ENCODE measurements around the gene ZNF586.

DNA sequence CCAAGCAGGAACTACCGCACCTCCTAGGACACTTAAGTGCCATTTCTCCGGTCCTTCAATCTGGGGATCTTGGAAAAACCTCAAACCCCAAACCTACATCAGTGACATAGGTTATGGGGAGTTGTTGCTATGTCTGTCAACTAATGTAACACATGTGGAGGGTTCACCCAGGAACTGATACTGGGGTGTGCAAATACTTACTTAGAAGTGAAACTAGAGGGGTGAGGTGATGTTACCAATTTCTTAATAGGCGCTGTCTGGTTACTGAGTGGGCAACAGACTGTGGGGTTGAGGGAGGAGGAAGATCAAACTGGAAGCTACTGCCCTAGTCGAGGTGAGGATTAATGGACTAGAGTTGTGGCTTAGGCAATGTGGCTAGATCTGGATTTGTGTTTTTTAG lies 1.9 kb downstream of the ZNF586 start:
- TF ChIP-seq, protein P1, sequence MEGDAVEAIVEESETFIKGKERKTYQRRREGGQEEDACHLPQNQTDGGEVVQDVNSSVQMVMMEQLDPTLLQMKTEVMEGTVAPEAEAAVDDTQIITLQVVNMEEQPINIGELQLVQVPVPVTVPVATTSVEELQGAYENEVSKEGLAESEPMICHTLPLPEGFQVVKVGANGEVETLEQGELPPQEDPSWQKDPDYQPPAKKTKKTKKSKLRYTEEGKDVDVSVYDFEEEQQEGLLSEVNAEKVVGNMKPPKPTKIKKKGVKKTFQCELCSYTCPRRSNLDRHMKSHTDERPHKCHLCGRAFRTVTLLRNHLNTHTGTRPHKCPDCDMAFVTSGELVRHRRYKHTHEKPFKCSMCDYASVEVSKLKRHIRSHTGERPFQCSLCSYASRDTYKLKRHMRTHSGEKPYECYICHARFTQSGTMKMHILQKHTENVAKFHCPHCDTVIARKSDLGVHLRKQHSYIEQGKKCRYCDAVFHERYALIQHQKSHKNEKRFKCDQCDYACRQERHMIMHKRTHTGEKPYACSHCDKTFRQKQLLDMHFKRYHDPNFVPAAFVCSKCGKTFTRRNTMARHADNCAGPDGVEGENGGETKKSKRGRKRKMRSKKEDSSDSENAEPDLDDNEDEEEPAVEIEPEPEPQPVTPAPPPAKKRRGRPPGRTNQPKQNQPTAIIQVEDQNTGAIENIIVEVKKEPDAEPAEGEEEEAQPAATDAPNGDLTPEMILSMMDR (conservative IDR thresholded peaks at IDR 0.05) = no peak
- TF ChIP-seq ZFX (IDR thresholded peaks at IDR 0.05) = no peak

All from C4-2B (cell line).